SK-N-MC (cell line): Measurements from ENCODE around the gene FAAP24.

Experiments used
- EZH2 ChIP-seq: fragments of 200-600 bp; sonication (generic); IDR thresholded peaks from one replicate; pipeline ENCODE4 v1.6.1; 2017; ENCODE audit warnings: antibody characterized with exemption
- FOXP2 ChIP-seq: optimal IDR thresholded peaks from 2 replicates; pipeline ENCODE3; 2011; ENCODE audit warnings: mild to moderate bottlenecking, moderate library complexity; ENCODE audit not compliant: insufficient read depth; ENCODE audit errors: extremely low read length, control extremely low read depth
- POLR2AphosphoS5 ChIP-seq: IDR thresholded peaks from 2 replicates; pipeline ENCODE4 v1.6.1; 2012; ENCODE audit warnings: mild to moderate bottlenecking, low read depth, low read length, borderline replicate concordance

DNA sequence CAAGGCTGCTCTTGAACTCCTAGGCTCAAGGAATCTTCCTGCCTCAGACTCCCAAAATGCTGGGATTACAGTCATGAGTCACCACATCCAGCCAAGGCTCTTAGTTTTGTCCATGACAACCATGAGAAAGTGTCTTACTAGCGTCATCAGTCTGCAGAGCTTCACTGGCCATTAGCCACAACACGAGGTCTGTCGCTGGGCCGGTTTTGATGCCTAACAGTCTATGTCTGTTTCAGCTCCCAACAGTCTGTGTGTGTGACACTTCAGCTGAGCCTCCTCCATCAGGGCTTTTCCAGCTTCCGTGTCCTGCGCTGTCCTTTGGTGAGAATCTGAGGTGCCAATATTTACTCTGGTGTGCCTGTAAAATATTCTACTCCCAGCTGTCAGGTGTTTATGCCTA is 47.8 kb upstream of the FAAP24 start:
- no peak for TF ChIP-seq POLR2AphosphoS5
- TF ChIP-seq EZH2, result no peak
- TF ChIP-seq FOXP2, result no peak
